Ureter (tissue), 1 donor: ENCODE data around the gene WDR45. TPM values are rescaled to one million over a fixed set of nuclear protein-coding genes. Genes with fewer than 3 reads are reported as not detected.

Experiments used
- DNase-seq: peaks from one replicate; pipeline ENCODE4 v3.0.0-alpha.2; 2020; ENCODE audit warnings: low spot score
- total RNA-seq: library from RNA; stranded (reverse); gene quantifications from one replicate; pipeline ENCODE4 v1.2.4, GENCODE V29; 2023
- donor health status: DM: yes; HTN: yes; CAD: no.

The WDR45 gene
- total RNA-seq, 1 donor from 2014 or later: 60.8 TPM

DNA sequence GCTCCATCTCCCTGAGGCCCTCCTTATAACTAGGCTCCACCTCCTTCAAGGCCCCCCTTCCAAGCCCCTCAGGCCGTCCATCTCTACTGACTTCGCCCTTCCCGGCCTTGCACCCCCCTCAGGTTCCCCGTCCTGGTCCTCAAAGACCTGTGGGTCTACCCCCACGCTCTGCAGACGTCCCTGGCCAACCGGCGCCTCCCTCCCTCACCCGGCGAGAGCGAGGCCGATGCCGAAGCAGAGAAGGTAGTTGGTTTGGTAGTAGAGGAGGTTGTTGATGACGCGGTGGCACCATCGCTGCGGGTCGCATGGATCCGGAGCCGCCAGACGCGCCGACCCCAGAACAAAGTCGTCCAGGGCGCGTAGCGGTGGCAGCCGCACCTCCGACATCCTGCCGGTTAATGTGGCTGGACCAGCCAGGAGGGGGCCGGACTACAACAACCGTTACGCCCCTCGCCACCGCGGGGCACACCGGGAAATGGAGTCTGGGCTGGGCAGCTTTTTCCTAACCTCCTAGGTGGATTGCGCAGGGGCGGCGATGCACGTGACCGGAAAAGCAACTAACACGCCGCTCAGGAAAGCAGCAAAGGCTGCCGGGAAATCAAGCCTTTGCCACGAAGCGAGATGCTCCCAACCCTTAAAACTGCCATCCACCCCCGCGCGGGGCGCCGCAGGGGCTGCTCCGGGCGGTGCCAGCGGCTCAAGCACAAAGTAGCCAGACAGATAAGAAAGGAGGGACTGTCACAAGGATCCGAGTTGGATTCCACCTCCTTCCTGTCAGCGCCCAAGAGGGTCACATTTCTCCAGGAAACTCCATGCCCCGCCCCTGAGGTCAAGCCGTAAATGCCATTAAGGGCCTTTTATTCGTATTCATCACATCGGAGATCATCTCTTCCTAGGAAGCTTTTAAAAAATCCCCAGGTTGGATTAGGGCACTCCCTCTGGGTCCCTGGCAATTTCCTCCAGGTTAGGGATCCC, 5.8 kb downstream of the WDR45 start, which contains the start of gene PRAF2:
Gene PRAF2, minus strand, starts transcription at position 402 of the 975 bp plus-strand sequence. Its CDS starts 15 bp downstream, at position 387.
- DNase-seq: peak; percentile 93

DNA sequence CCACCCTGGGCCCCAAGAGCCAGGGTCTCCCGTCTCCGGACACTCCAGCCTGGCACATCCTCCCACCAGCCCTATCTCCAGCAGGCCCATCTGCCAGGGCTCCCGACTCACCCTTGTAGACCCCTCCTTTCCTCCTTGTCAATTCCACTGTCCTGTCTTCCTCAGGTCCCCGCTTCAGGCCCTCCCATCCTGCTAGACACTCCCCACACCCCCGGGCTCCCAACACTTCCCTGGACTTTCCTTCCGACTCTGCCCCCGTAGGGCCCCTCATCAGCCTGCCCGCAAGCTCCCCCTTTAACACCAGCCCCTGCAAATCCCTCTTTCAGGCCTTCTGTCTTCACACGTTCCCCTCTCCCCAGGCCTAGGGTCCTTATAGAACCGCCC, 7.0 kb downstream of the WDR45 start:
- no peak for DNase-seq

DNA sequence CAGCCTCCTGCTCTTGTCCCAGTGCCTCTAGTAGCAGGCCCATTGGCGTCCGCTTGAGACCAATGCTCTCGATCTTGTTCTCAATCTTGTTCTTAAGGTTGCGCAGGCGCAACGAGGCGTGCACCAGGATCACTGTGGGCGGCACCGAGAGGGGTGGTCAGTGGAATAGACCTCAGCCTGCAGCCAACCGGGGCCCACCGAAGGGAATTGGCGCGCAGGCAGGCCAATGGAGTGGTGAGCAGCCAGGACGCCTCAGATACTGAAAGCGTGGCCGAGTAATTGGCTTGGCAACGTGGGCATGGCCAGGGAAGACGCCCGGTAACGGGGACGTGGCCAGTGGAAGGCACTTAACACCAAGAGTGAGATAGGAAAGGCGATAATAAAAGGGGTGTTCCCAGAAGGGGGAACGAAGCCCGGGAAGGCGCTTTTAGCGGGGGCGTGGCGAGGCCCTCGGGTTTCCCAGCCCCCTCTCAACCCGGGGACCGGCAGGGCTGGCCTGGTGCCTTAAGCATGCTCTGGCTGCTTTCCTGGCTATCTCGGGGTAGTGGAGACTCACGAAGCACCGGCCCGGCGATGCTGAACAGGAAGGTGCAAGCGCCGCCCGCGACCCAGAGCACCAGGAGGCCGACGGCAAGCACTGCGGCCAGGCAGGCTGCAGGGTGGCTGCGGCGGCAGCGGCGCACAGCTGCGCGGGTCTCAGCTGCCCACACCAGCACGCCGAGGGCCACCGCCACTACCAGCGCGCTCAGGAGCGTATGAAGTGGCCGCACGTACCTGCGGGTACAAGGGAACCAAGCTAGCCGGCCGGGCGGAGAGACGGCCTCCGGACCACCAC, 7.6 kb downstream of the WDR45 start:
- peak; percentile 86 for DNase-seq

DNA sequence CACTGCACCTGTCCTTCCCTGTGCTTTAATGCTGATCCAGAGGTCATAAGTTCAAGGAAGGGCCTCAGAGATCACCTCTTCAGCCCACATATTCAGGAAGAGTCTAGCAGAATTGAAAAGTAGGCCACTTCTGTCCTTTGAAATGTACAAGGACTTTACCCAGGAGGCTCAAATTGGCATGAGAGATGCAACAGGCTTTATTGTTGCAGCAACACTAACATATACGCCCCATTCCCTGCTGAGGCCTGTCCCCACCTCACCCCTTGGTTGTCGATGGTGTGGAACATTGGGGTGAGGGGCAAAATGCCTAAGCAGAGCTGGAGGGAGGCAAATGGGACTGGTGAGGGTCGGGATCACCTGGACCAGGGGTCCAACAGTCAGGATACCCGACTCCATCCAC, 8.7 kb downstream of the WDR45 start:
- DNase-seq: no peak

DNA sequence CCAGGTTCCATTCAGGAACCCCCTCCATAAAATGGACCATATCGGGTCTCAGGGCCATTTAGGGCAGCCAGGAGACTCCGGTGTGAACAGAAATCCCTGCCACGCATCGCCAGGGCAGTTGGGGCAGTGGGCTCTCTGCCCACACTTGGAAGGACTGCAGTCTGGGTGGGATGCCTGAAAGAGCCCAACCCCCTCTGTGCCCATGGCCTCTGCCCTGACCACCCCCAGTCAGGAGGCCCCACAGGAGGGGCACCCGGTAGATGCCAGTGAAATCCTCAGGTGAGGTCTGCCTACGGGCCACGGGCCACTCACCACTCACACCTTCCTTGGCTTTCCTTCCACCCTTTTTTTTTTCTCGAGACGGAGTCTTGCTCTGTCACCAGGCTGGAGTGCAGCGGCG, 10.6 kb downstream of the WDR45 start:
- no peak for DNase-seq

DNA sequence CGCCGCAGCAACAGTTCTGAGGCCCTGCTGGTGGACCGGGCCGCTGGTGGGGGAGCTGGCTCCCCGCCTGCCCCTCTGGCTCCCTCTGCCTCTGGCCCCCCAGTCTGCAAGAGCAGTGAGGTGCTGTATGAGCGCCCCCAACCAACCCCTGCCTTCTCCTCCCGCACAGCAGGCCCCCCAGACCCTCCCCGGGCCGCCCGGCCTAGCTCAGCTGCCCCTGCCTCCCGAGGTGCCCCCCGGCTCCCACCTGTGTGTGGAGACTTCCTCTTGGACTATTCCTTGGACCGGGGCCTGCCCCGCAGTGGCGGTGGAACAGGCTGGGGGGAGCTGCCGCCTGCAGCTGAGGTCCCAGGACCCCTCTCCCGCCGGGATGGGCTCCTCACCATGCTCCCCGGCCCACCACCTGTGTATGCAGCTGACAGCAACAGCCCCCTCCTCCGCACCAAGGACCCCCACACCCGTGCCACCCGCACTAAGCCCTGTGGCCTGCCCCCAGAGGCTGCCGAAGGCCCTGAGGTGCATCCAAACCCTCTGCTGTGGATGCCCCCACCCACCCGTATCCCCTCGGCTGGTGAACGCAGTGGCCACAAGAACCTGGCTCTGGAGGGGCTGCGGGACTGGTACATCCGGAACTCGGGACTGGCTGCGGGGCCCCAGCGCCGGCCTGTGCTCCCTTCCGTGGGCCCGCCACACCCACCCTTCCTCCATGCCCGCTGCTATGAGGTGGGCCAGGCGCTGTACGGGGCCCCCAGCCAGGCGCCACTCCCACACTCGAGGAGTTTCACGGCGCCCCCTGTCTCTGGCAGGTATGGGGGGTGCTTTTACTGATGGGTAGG, 12.2 kb downstream of the WDR45 start:
- DNase-seq: no peak

DNA sequence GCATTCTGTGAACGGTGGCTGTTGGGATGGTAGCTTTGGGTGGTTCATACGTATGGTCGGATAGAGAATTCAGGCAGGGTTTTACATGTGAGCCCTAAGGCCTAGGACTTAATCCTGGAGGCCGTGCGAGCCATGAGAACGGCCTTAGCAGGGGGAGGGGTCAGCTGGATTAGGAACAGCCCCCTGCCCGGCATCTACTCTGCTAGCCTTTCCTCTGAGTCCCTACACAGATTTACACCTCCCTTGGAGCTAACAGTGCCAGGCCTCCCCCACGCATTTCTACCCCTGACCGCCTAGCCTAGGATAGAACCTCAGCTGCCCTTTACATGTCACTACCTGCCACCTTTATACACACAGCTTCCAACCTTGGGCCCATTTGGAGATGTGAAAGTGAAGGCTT, 13.0 kb downstream of the WDR45 start:
- no peak for DNase-seq

DNA sequence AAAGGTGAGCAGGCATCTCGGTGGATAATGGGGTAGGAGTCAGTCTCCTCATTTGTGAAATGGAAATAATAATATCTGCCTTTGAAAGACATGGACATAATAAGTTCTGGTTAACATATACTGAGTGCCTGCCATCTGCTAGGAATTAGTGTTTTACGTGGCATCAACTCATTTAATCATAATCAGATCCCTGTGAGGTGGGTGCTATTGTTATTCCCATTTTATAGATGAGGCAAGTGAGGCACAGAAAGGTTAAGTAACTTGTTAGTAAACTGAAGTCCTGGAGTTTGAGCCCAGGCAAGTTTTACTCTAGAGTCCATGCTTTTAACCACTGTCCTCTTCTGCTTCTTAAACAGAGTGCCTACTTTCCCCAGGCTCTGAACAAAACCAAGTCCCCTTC, 13.4 kb downstream of the WDR45 start:
- no peak for DNase-seq

DNA sequence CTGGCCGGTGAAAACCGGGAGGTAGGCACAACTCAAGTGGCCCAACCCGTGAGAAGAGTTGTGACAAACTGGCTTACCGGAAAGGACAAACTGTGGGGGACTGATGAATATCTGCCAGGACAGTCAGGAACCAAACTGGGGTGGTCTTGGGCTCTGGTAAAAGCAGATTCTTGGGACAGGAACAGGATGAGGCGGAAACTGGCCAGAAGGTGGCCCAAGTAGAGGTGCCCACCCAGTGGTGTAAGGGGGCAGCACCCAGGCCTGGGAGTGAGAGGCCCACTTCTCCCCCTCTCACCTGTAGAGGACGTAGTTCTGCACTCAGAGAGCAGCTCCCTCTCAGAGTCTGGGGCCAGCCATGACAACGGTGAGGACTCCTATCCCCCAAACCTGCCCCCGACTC, 15.0 kb downstream of the WDR45 start:
- DNase-seq: no peak

DNA sequence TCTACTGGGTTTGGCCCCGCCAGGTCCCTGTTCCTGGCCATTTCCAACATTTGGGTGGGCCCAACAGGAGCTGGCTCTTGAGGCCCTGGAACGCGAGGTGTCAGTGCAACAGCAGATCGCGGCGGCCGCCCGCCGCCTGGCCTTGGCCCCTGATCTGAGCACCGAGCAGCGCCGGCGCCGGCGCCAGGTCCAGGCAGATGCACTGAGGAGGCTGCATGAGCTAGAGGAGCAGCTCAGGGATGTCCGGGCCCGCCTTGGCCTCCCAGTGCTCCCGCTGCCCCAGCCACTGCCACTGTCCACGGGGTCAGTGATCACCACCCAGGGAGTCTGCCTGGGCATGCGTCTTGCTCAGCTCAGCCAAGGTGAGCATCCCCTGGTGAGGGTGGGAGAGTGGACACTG, 15.4 kb downstream of the WDR45 start:
- no peak for DNase-seq

DNA sequence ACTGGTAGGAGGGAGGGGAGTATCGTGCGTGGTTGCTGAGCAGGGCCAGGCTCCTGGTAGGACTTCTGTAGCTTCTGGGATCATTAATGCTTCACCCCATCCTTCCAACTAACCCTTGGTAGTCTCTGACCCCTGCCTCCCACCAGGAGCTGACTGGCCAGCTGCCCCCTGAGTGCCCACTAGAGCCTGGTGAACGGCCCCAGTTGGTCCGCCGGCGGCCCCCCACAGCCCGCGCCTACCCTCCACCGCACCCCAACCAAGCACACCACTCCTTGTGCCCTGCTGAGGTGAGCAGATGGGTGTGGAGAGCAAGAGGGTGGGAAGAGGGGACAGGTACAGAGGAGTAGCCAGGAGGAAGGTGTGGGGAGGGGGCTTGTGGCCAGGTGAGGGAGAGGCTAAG, 16.0 kb downstream of the WDR45 start:
- no peak for DNase-seq

DNA sequence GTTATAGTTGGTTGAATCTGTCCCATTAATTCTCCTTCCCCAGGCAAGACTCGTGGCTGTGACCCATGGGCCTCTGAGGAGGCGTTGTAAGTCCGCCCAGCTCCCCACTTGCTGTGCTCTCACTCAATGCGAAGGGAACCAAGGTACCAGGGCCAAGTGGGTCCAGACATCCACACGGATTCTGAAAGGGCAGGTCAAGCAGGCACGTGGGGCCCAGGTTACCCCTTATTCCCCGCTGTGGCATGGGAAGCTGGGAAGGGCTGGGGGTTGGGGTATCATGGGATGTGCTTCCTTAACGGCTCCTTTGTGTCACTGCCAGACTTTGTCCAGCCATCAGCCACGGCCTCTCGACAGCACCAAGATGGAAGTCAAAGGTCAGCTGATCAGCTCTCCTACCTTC, 17.8 kb downstream of the WDR45 start:
- DNase-seq: no peak

DNA sequence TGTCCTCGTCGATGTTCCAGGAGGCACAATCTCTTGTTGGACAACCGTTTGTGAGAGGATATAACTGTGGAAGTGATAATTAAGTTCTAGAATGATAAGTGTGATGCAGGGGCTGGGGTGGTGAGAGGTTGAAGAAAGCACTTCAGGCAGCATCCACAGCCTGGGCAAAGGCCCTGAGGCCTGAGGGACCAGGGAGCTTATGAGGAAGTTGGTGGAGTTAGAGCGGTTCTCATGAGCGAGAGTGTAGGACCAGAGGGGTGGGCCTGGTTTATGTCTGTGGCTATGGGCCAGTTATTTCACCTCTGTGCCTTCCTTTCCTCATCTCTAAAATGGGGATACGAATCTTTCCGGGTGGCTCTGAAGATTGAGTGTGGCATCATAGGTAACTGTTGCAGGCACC, 18.2 kb downstream of the WDR45 start:
- DNase-seq: no peak

DNA sequence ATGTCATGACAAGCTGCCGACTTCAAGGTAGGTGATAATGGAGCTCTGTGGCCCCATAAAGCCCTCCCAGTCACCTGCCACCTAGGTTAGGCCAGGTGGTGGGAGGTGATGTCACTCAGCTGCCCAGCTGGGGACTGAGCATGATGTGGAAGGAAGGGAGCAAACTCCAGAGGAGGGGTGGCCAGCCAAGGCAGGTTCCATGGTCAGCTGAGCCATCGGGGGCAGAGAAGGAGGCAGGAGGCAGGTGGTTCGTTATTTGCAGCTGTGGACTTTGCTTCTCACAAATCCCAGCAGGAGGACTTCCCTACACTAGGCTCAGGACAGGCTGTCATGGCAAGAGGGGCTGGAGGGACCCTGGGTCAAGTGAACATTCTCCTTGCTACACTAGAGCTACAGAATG, 18.8 kb downstream of the WDR45 start:
- no peak for DNase-seq

DNA sequence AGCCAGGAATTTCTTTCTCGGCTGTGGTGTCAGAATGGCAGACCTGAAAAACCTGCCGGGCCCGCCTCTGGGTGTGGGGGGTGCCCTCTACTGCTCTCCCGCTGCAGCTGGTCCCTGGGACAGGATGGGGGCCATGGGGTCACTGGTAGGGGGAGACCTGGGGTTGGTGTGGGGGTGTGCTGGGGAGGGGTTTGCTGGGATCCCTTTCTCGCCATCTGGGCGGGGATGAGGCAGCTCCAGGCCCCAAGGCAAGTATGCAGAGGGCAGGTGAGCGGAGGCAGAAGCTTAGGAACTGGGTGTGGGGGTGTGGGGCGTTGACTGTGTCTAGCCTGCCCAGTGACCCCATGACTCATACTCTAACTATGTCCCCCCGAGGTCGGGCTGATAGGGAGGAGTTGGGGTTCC, 20.0 kb downstream of the WDR45 start:
- no peak for DNase-seq

DNA sequence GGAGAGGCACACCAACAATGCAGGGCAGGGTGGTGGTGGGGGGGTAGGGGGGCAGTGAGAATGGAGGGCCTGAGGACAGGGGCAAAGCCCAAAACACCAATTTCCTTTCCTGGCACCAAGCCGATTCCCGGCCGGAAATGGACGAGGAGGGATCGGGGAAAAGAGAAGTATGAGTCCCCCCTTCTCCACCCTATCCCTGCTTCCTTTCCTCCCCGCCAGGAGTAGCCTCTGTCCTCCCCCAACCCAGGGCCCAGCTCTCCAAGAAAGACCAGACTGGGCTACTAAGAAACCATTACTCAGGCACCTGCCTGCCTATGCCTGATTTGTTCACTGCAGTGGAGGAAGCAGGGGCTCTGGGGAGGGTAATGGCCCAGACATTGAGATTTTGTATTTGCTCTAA, 20.5 kb downstream of the WDR45 start:
- no peak for DNase-seq

DNA sequence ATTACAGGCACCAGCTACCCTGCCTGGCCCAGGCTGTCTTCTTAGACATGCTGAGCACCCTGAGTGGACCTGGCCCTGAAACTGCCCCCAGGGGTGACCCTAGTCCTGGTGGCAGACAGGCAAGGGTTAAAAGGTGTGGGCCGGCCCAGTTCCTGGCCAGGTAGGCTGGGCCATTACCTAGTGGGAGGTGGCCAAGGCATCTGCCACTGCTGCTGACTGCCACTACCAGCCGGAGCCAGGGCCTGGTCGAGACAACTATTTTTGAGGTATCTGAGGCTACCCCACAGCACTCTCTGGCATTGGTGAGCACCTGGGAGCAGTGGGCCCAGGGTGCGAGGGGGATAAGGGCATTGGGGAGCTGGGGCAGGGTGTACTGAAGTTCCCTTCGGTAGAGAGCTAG, 20.9 kb downstream of the WDR45 start, which contains the start of gene CCDC120:
Gene CCDC120, plus strand, starts transcription at position 206 of the 400 bp plus-strand sequence. CDS start 3,043 bp downstream, outside the sequence.
- no peak for DNase-seq

DNA sequence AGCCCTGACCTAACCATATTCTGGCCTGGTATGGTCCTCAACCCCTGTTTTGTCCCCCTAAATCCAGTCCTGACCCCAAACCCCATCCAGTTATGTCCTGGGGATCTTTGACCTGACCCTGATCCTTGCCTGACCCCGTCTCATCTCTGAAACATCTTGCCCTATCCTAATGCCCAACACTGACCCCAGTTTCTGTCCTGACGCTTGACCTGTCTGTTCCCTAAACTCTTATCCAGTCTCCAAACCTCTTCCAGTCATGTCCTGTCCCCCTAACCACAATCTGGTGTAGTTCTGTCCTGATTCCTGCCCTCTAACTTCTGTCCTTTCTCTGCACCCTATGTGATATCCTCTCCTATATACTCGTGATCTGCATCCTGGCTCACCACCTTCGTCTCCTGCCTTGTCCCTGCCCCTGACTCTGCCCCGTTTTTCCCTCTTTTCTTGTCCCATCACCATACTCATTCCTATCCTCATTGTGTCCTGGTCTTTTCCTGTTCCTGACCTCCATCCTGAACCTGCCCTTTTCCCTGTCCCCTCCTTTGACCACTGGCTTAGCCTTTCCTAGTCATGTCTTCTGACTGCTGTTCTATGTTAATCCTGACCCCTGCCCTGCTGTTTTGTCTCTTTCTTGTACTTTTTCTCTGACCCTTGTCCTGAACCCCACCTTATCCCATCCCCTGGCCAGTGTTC, 25.5 kb downstream of the WDR45 start:
- DNase-seq: no peak

DNA sequence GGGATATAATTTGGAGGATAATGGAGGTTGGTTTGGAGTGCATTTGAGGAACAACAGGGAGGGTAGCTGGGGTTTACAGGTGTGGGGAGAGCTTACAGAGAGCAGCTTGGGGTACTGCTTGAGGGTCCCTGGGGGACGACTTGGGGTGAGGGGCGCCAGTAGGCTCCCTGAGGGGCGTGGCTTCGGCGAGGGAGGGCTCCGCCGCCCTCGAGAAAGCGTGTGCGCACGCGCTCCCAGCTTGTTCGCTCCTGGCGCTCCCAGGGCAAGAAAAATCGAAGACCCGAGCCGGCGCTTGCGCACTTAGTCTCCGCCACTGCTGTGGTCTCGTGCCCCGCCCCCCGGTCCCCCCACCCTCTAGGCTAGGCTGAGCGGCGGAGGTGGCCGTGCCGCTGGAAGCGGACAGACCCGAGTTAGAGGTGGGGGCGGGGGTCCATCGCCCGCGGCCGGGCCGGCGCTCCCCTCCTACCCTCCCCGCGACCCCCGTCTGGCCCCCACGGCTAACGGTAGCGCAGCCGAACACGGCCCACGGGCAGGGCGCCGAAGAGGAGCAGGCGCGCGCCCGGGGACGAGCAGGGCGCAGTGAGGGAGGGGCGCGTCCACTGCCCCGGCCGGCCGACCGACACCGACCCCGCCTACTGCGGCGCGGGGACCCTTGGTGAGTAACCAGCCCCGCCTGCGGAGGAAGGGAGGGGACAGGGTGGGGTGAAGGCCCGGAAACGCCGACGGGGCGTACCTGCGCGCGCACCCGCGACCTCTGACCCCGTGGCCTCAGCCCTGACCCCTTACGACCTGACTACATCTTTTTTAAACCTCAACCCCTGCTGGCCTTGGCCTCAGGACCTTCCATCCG, 26.2 kb downstream of the WDR45 start:
- DNase-seq: no peak

DNA sequence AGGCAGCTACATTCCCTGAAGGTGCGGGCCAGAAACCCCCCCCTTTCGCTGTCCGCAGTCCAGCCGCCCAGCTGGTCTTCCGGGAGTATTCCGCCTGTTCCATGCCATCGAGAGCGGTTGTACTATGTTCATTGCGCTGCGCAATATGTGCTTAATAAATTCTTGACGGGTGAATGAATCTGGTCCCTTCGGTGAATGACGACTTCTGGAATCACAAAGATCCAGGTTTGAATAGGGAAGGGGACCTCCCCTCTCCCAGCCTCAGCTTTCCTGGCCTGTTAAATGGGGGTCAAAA, 35.8 kb downstream of the WDR45 start:
- no peak for DNase-seq
